ENCODE measurements around the gene PGBD5.

The PGBD5 gene

GRCh38 chr1:230345139-230345885 lies 80.8 kb downstream of the PGBD5 start:
- no peak for DNase-seq

- DNase-seq: no peak
These were observed 83.4 kb downstream of the PGBD5 start for GRCh38 chr1:230342699-230343098.

GRCh38 chr1:230342019-230342418 lies 84.1 kb downstream of the PGBD5 start:
- no peak for DNase-seq

- no peak for DNase-seq
These were observed 85.0 kb downstream of the PGBD5 start for GRCh38 chr1:230341162-230341546.

- DNase-seq: no peak
These were observed 85.5 kb downstream of the PGBD5 start for GRCh38 chr1:230340526-230341161.

GRCh38 chr1:230339033-230339432 lies 87.1 kb downstream of the PGBD5 start:
- no peak for DNase-seq

GRCh38 chr1:230337266-230337665 lies 88.9 kb downstream of the PGBD5 start:
- DNase-seq: no peak

- DNase-seq: no peak
These were observed 90.1 kb downstream of the PGBD5 start for GRCh38 chr1:230335861-230336522.

- DNase-seq: no peak
These were observed 91.7 kb downstream of the PGBD5 start for GRCh38 chr1:230334447-230334837.

- DNase-seq: no peak
These were observed 92.3 kb downstream of the PGBD5 start for GRCh38 chr1:230333590-230334446.

- no peak for DNase-seq
These were observed 93.5 kb downstream of the PGBD5 start for GRCh38 chr1:230332575-230333066.

- no peak for DNase-seq
These were observed 94.1 kb downstream of the PGBD5 start for GRCh38 chr1:230332061-230332460.

GRCh38 chr1:230330157-230330556 lies 96.0 kb downstream of the PGBD5 start:
- no peak for DNase-seq

GRCh38 chr1:230328342-230329015 lies 97.7 kb downstream of the PGBD5 start:
- no peak for DNase-seq

GRCh38 chr1:230327892-230328284 lies 98.2 kb downstream of the PGBD5 start:
- no peak for DNase-seq

GRCh38 chr1:230326971-230327891 lies 98.9 kb downstream of the PGBD5 start:
- no peak for DNase-seq

GRCh38 chr1:230323686-230324085 lies 102.4 kb downstream of the PGBD5 start:
- no peak for DNase-seq

- no peak for DNase-seq
These were observed 103.1 kb downstream of the PGBD5 start for GRCh38 chr1:230322967-230323547.

- DNase-seq: no peak
These were observed 103.7 kb downstream of the PGBD5 start for GRCh38 chr1:230322421-230322756.

GRCh38 chr1:230321741-230322420 lies 104.3 kb downstream of the PGBD5 start:
- no peak for DNase-seq

All from CD4-positive, alpha-beta T cell treated with Interleukin-21 for 1 hour (primary cell).